ENCODE results near the gene MAP1B. TPM values are rescaled to one million over a fixed set of nuclear protein-coding genes. Genes with fewer than 3 reads are reported as not detected.

MAP1B gene
- polyA plus RNA-seq, 2 of the 4 experiments (the other 2 are of a cell fraction) = 40.2 to 73.0 TPM

DNA sequence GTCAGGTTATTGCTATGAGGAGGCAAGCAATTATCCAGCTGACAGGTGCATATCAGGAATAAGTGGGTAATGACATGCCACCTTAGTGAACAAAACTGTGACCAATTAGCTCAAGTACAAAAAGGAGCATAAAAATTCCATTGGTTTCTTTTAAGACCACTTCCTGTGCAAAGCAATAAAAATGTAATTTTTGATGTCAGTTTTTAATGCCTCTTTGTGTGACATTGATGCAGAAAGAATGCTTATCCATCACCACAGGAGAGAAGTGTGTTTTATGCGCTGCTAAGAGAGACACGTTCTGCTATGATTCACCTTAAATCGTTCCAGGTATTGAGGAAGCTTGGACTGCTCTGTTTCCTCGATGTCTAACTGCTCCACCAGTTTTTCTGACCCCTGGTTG lies 116.1 kb downstream of the MAP1B start:
- Histone ChIP-seq H3K4me3 (no peak overlapping the region), H3K4me1 (no peaks in the 10 kb centered on the region), H3K9me3 (no peaks in the 10 kb centered on the region), H3K27ac (no peak overlapping the region), H3K4me2 (no peak overlapping the region)
- ChIA-PET CTCF (interaction anchor here (0.7 to 1.7 kb wide), 4 partner anchors 10 to 85 kb away, joined by 3 to 5 read pairs (median 4); no protein-coding TSS in a partner anchor), POLR2A (no interaction called here)
- ATAC-seq = no peak
- FAIRE-seq = no peak
- 97% methylated on average over 4 of the region's 4 CpGs for WGBS (ENCODE audit: missing lambda C conversion rate)
- TF ChIP-seq TFCP2L1 (CRISPR knock-in tag; IDR thresholded peaks at IDR 0.05) (no peak), CEBPB (IDR thresholded peaks at IDR 0.05) (no peak)
- no peak for DNase-seq (ENCODE audit: low read depth in 1 of 2, low spot score in 1 of 2)

DNA sequence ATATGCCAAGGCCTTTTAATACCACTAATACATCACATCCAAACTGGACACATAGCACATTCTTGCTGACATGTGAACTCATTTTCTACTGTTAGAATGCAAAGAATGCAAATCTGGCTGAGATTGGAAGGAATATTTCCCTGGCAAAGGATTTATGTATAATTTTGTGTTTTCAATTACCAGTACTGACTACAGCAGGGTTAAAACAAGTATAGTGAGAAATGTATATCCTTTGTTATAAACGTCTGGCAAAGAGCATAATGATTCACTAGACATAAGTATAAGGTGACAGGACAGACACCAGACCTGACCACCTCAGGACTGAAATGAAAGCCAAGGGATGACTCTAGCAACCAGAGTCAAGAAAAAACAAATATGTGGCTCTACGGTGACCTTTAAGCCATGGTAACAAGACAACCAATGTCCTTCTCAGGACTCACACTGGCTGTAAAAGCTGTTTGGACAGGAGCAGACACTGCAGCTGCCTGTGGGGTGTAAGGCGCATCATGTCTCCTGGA lies 117.7 kb downstream of the MAP1B start:
- CTCF ChIA-PET = interaction anchor here (1.7 kb wide), 1 partner anchor 17 kb away, joined by 6 read pairs; no protein-coding TSS in a partner anchor
- POLR2A ChIA-PET = no interaction called here
- WGBS (ENCODE audit: missing lambda C conversion rate) = 74% methylated on average over 3 of the region's 3 CpGs
- no peak overlapping the region for H3K4me3 ChIP-seq
- H3K4me2 ChIP-seq = no peak overlapping the region
- TF ChIP-seq FOXS1 (CRISPR knock-in tag; IDR thresholded peaks at IDR 0.05) (no peak), FOSB (CRISPR knock-in tag; IDR thresholded peaks at IDR 0.05) (no peak), CHD2 (IDR thresholded peaks at IDR 0.05; ENCODE audit: low read length, partially characterized antibody) (no peak), HDAC2 (IDR thresholded peaks at IDR 0.05) (no peak), POLR2A (IDR thresholded peaks at IDR 0.05; ENCODE audit: low read length) (no peak), RNF2 (IDR thresholded peaks at IDR 0.05; ENCODE audit: borderline replicate concordance, low read depth) (no peak), CTCF (IDR thresholded peaks at IDR 0.05) (no peak)
- H3K27ac ChIP-seq = no peak overlapping the region
- DNase-seq (ENCODE audit: low read depth in 1 of 2, low spot score in 1 of 2) (no peak), FAIRE-seq (no peak), ATAC-seq (no peak)
- no peaks in the 10 kb centered on the region for H3K9me3 ChIP-seq
- H3K4me1 ChIP-seq = no peaks in the 10 kb centered on the region

DNA sequence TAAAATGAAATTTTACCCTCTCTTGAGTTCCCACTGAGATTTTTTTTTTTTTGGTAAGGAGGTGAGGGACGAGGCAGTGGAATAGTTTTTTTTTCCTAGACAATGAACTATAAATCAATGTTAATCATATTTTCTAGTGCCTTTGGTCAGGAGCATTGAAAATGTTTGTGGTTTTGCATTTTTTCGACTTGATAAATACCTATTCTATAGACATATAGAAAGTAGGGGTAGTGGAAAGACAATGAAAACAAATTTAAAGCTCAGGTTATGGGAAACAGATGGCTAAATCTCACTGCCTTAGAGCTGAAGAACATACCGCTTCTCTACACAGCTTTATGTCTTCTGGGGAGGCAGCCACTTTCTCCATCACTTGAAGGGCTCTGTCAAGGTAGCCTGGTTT lies 118.5 kb downstream of the MAP1B start:
- no peak for FAIRE-seq
- Histone ChIP-seq H3K4me2 (no peak overlapping the region), H3K27ac (no peak overlapping the region), H3K4me3 (no peak overlapping the region), H3K9me3 (no peaks in the 10 kb centered on the region), H3K4me1 (no peaks in the 10 kb centered on the region)
- ChIA-PET POLR2A (no interaction called here), CTCF (interaction anchor here (0.7 to 1.7 kb wide), 3 partner anchors 16 to 443 kb away, joined by 3 to 6 read pairs (median 6); no protein-coding TSS in a partner anchor)
- DNase-seq (ENCODE audit: low read depth in 1 of 2, low spot score in 1 of 2) = no peak
- TF ChIP-seq FOSB (CRISPR knock-in tag; IDR thresholded peaks at IDR 0.05) (no peak), CBX2 (IDR thresholded peaks at IDR 0.05; ENCODE audit: borderline replicate concordance, low read depth) (no peak), MAX (IDR thresholded peaks at IDR 0.05) (no peak), PHF8 (IDR thresholded peaks at IDR 0.05; ENCODE audit: borderline replicate concordance, low read depth) (no peak), JUNB (IDR thresholded peaks at IDR 0.05) (no peak), SMC3 (IDR thresholded peaks at IDR 0.05) (no peak), BHLHE40 (IDR thresholded peaks at IDR 0.05; ENCODE audit: low read depth, low read length) (no peak), PBX3 (IDR thresholded peaks at IDR 0.05) (no peak), NPAS2 (CRISPR knock-in tag; IDR thresholded peaks at IDR 0.05; ENCODE audit: borderline replicate concordance) (no peak), HOXB5 (CRISPR knock-in tag; IDR thresholded peaks at IDR 0.05) (no peak), ZC3H11A (IDR thresholded peaks at IDR 0.05) (no peak), USF2 (IDR thresholded peaks at IDR 0.05) (no peak)
- TF ChIP-seq, protein P1, sequence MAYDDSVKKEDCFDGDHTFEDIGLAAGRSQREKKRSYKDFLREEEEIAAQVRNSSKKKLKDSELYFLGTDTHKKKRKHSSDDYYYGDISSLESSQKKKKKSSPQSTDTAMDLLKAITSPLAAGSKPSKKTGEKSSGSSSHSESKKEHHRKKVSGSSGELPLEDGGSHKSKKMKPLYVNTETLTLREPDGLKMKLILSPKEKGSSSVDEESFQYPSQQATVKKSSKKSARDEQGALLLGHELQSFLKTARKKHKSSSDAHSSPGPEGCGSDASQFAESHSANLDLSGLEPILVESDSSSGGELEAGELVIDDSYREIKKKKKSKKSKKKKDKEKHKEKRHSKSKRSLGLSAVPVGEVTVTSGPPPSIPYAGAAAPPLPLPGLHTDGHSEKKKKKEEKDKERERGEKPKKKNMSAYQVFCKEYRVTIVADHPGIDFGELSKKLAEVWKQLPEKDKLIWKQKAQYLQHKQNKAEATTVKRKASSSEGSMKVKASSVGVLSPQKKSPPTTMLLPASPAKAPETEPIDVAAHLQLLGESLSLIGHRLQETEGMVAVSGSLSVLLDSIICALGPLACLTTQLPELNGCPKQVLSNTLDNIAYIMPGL (CRISPR knock-in tag; IDR thresholded peaks at IDR 0.05; ENCODE audit: borderline replicate concordance) = no peak
- ATAC-seq = no peak
- 93% methylated on average over 3 of the region's 3 CpGs for WGBS (ENCODE audit: missing lambda C conversion rate)
